Neural cell (in vitro differentiated cells): ENCODE results near the gene FDXACB1. TPM values are rescaled to one million over a fixed set of nuclear protein-coding genes. Genes with fewer than 3 reads are reported as not detected.

Source experiments
- H2AFZ ChIP-seq: fragments of 200-600, 300-800 bp; sonication (generic), shearing (Covaris generic); 2 replicates; pipeline ENCODE4 v1.6.0; 2014; ENCODE audit warnings: low read depth, mild to moderate bottlenecking, antibody characterized with exemption, low read length, moderate library complexity
- H3F3A ChIP-seq: fragments of 200-600 bp; shearing (Covaris generic); 2 replicates; pipeline ENCODE4 v1.6.1; 2016; ENCODE audit warnings: mild to moderate bottlenecking, moderate library complexity, mixed read lengths, antibody characterized with exemption, low read length; ENCODE audit not compliant: insufficient read depth, poor library complexity, severe bottlenecking
- H3K27ac ChIP-seq: fragments of 200-600, 300-800 bp; sonication (generic), shearing (Covaris generic); 2 replicates; pipeline ENCODE4 v1.5.1; 2014; ENCODE audit warnings: mild to moderate bottlenecking, low read length, moderate library complexity
- H3K27me3 ChIP-seq: fragments of 300-800, 200-600 bp; sonication (generic), shearing (Covaris generic); 2 replicates; pipeline ENCODE4 v1.6.0; 2014; ENCODE audit warnings: mild to moderate bottlenecking, low read depth, low read length, moderate library complexity; ENCODE audit not compliant: insufficient read depth
- H3K36me3 ChIP-seq: fragments of 300-800, 200-600 bp; sonication (generic), shearing (Covaris generic); 2 replicates; pipeline ENCODE4 v1.5.1; 2014; ENCODE audit warnings: mild to moderate bottlenecking, antibody characterized with exemption, low read length, moderate library complexity; ENCODE audit not compliant: insufficient read depth
- H3K4me2 ChIP-seq: fragments of 300-800, 200-600 bp; sonication (generic), shearing (Covaris generic); 2 replicates; pipeline ENCODE4 v1.6.0; 2014; ENCODE audit warnings: mild to moderate bottlenecking, low read length
- H3K4me3 ChIP-seq: fragments of 300-800, 200-600 bp; sonication (generic), shearing (Covaris generic); 2 replicates; pipeline ENCODE4 v1.5.1; 2014; ENCODE audit warnings: mild to moderate bottlenecking, low read length, moderate library complexity
- H3K79me2 ChIP-seq: fragments of 200-600 bp; shearing (Covaris generic); replicated peaks from 2 replicates; pipeline ENCODE4 v1.6.0; 2014; ENCODE audit warnings: mild to moderate bottlenecking, low read length, moderate library complexity; ENCODE audit not compliant: insufficient read depth
- H3K9ac ChIP-seq: fragments of 300-800, 200-600 bp; sonication (generic), shearing (Covaris generic); 2 replicates; pipeline ENCODE4 v1.6.1; 2016; ENCODE audit warnings: mild to moderate bottlenecking, low read length, mixed read lengths
- H3K9me2 ChIP-seq: fragments of 200-600 bp; shearing (Covaris generic); 2 replicates; pipeline ENCODE4 v1.6.1; 2016; ENCODE audit warnings: mild to moderate bottlenecking, low read length, mixed read lengths; ENCODE audit not compliant: insufficient read depth
- H3K9me3 ChIP-seq: fragments of 200-600, 300-800 bp; sonication (generic), shearing (Covaris generic); 2 replicates; pipeline ENCODE4 v1.6.1; 2016; ENCODE audit warnings: mild to moderate bottlenecking, mixed run types, low read length, moderate library complexity, mixed read lengths
- H4K20me1 ChIP-seq: fragments of 200-600 bp; shearing (Covaris generic); 2 replicates; pipeline ENCODE4 v1.6.1; 2016; ENCODE audit warnings: mild to moderate bottlenecking, mixed run types; ENCODE audit not compliant: insufficient read depth
- CTCF ChIP-seq: fragments of 450-650 bp; IDR thresholded peaks from 2 replicates; pipeline ENCODE4 v1.5.1; 2014; ENCODE audit warnings: antibody characterized with exemption, mild to moderate bottlenecking, moderate library complexity; ENCODE audit not compliant: poor library complexity, severe bottlenecking
- EP300 ChIP-seq: fragments of 450-650 bp; conservative IDR thresholded peaks from 2 replicates; pipeline ENCODE4 v1.6.1; 2014; ENCODE audit warnings: antibody characterized with exemption, mild to moderate bottlenecking, moderate library complexity; ENCODE audit not compliant: poor library complexity, severe bottlenecking
- EZH2 ChIP-seq: fragments of 200-600, 300-800 bp; shearing (Covaris generic), sonication (generic); IDR thresholded peaks from 2 replicates; pipeline ENCODE4 v1.6.1; 2014; ENCODE audit warnings: antibody characterized with exemption, low read length, borderline replicate concordance, mild to moderate bottlenecking; ENCODE audit not compliant: insufficient read depth, poor library complexity, severe bottlenecking
- MXI1 ChIP-seq: fragments of 450-650 bp; conservative IDR thresholded peaks from 2 replicates; pipeline ENCODE4 v1.6.1; 2014; ENCODE audit warnings: antibody characterized with exemption, mild to moderate bottlenecking; ENCODE audit not compliant: poor library complexity, severe bottlenecking
- POLR2AphosphoS5 ChIP-seq: IDR thresholded peaks from 2 replicates; pipeline ENCODE4 v1.6.1; 2012
- RAD21 ChIP-seq: fragments of 450-650 bp; conservative IDR thresholded peaks from 2 replicates; pipeline ENCODE4 v1.6.1; 2014; ENCODE audit warnings: antibody characterized with exemption, mild to moderate bottlenecking, moderate library complexity
- REST ChIP-seq: IDR thresholded peaks from 2 replicates; pipeline ENCODE4 v1.6.1; 2012; ENCODE audit warnings: borderline replicate concordance
- SMC3 ChIP-seq: fragments of 450-650 bp; conservative IDR thresholded peaks from 2 replicates; pipeline ENCODE4 v1.6.1; 2014; ENCODE audit warnings: antibody characterized with exemption, mild to moderate bottlenecking, moderate library complexity; ENCODE audit not compliant: poor library complexity
- TAF1 ChIP-seq: IDR thresholded peaks from 2 replicates; pipeline ENCODE4 v1.6.1; 2012; ENCODE audit warnings: low read depth
- polyA plus RNA-seq: library from polyadenylated mRNA; depleted of rRNA; stranded (reverse); fragments of >200 nt; gene quantifications from 2 replicates; pipeline ENCODE4 v1.2.3, GENCODE V29; 2014

The FDXACB1 gene
- polyA plus RNA-seq, 1 donor from 2014 or later, result 3.1 TPM

GRCh38 chr11:111843661-111844060, 35.3 kb downstream of the FDXACB1 start:
- Histone ChIP-seq H3K79me2 (no peaks in the 10 kb centered on the region), H3K27me3 (no peaks in the 10 kb centered on the region), H2AFZ (no peak overlapping the region), H3F3A (peaks cover 3% of the 10 kb centered on the region), H3K4me2 (no peak overlapping the region), H3K9me3 (no peaks in the 10 kb centered on the region), H3K9ac (no peak overlapping the region), H3K9me2 (no peaks in the 10 kb centered on the region), H4K20me1 (no peaks in the 10 kb centered on the region), H3K36me3 (no peaks in the 10 kb centered on the region), H3K4me3 (no peak overlapping the region), H3K27ac (no peak overlapping the region)
- no peak for TF ChIP-seq EP300
- no peak for TF ChIP-seq TAF1
- no peak for TF ChIP-seq SMC3
- TF ChIP-seq MXI1, result no peak
- TF ChIP-seq CTCF, result no peak
- TF ChIP-seq REST, result no peak
- no peak for TF ChIP-seq EZH2
- TF ChIP-seq RAD21, result no peak
- no peak for TF ChIP-seq POLR2AphosphoS5

GRCh38 chr11:111841370-111842053, 37.5 kb downstream of the FDXACB1 start:
- no peaks in the 10 kb centered on the region for H3K9me3 ChIP-seq
- H2AFZ ChIP-seq, result no peak overlapping the region
- H3K4me3 ChIP-seq, result no peak overlapping the region
- no peaks in the 10 kb centered on the region for H4K20me1 ChIP-seq
- no peak overlapping the region for H3K9ac ChIP-seq
- H3F3A ChIP-seq, result no peaks in the 10 kb centered on the region
- H3K27me3 ChIP-seq, result no peaks in the 10 kb centered on the region
- H3K79me2 ChIP-seq, result no peaks in the 10 kb centered on the region
- TF ChIP-seq RAD21, result peak; percentile 90
- peak; percentile 91 for TF ChIP-seq CTCF
- TF ChIP-seq REST, result no peak
- TF ChIP-seq SMC3, result peak; percentile 90
- TF ChIP-seq POLR2AphosphoS5, result no peak
- TF ChIP-seq TAF1, result no peak
- TF ChIP-seq MXI1, result no peak
- TF ChIP-seq EP300, result no peak
- TF ChIP-seq EZH2, result no peak
- no peak overlapping the region for H3K27ac ChIP-seq
- H3K36me3 ChIP-seq, result no peaks in the 10 kb centered on the region
- H3K9me2 ChIP-seq, result no peaks in the 10 kb centered on the region
- no peak overlapping the region for H3K4me2 ChIP-seq
